T-helper 2 cell (primary cell): ENCODE data around the gene DNMT3A.
A peak's percentile ranks its signal among the peaks of the same experiment; 100 is the strongest.

Experiments
- DNase-seq, 5 experiments: peaks; one replicate each; pipeline versions ENCODE4 v3.0.0 to v3.0.0-alpha.2; 2012 to 2022

Gene DNMT3A

GRCh38 chr2:25324251-25324650 is 17.5 kb downstream of the DNMT3A start:
- DNase-seq: no peak

- DNase-seq: no peak
Measured at GRCh38 chr2:25323610-25324189, 18.0 kb downstream of the DNMT3A start.

GRCh38 chr2:25323042-25323514 is 18.6 kb downstream of the DNMT3A start:
- DNase-seq: peak in 3 of 5 experiments; percentile 42 to 69 (median 51)

- DNase-seq: no peak
Measured at GRCh38 chr2:25322312-25322711, 19.4 kb downstream of the DNMT3A start.

- DNase-seq: no peak
Measured at GRCh38 chr2:25320077-25320476, 21.6 kb downstream of the DNMT3A start.

GRCh38 chr2:25316101-25316500 is 25.6 kb downstream of the DNMT3A start:
- no peak for DNase-seq

GRCh38 chr2:25315316-25315680 is 26.4 kb downstream of the DNMT3A start:
- no peak for DNase-seq

- DNase-seq: peak; percentile 33 to 90 (median 59)
Measured at GRCh38 chr2:25314514-25315315, 27.0 kb downstream of the DNMT3A start.

GRCh38 chr2:25313711-25314513 is 27.8 kb downstream of the DNMT3A start:
- peak in 1 of 5 experiments; percentile 45 for DNase-seq

GRCh38 chr2:25312958-25313710 is 28.6 kb downstream of the DNMT3A start:
- DNase-seq: peak in 1 of 5 experiments; percentile 51

GRCh38 chr2:25311865-25312575 is 29.7 kb downstream of the DNMT3A start:
- no peak for DNase-seq

- no peak for DNase-seq
Measured at GRCh38 chr2:25310965-25311864, 30.5 kb downstream of the DNMT3A start.

GRCh38 chr2:25310709-25310964 is 31.1 kb downstream of the DNMT3A start:
- no peak for DNase-seq

- DNase-seq: peak; percentile 28 to 65 (median 50)
Measured at GRCh38 chr2:25309402-25309801, 32.3 kb downstream of the DNMT3A start.

- DNase-seq: no peak
Measured at GRCh38 chr2:25308599-25308998, 33.1 kb downstream of the DNMT3A start.

- DNase-seq: no peak
Measured at GRCh38 chr2:25307949-25308557, 33.7 kb downstream of the DNMT3A start.

GRCh38 chr2:25306777-25307368 is 34.9 kb downstream of the DNMT3A start:
- no peak for DNase-seq

- no peak for DNase-seq
Measured at GRCh38 chr2:25305775-25306174, 36.0 kb downstream of the DNMT3A start.

GRCh38 chr2:25304826-25305596 is 36.7 kb downstream of the DNMT3A start:
- DNase-seq: peak in 1 of 5 experiments; percentile 73
